Mesendoderm (in vitro differentiated cells): ENCODE data around the gene LRIG1.

Experiments
- DNase-seq: peaks from one replicate; pipeline ENCODE4 v3.0.0; 2013
- H2AK5ac ChIP-seq: 2 replicates; pipeline ENCODE4 v1.6.1; 2013; ENCODE audit warnings: low read length, inconsistent platforms
- H2BK120ac ChIP-seq: 2 replicates; pipeline ENCODE4 v1.6.1; 2013; ENCODE audit warnings: low read depth, mild to moderate bottlenecking, low read length, moderate library complexity, mixed read lengths
- H2BK15ac ChIP-seq: replicated peaks from 2 replicates; pipeline ENCODE4 v1.6.1; 2013; ENCODE audit warnings: low read depth, mild to moderate bottlenecking, moderate library complexity
- H2BK5ac ChIP-seq: 2 replicates; pipeline ENCODE4 v1.6.1; 2013; ENCODE audit warnings: low read length, inconsistent platforms
- H3K18ac ChIP-seq: 2 replicates; pipeline ENCODE4 v1.6.1; 2013; ENCODE audit warnings: mild to moderate bottlenecking, low read length, mixed read lengths
- H3K23ac ChIP-seq: one replicate; pipeline ENCODE4 v1.6.1; 2013; ENCODE audit warnings: low read length
- H3K27ac ChIP-seq: 2 replicates; pipeline ENCODE4 v1.5.1; 2013; ENCODE audit warnings: low read depth, mild to moderate bottlenecking, inconsistent platforms, low read length, moderate library complexity
- H3K27me3 ChIP-seq: 2 replicates; pipeline ENCODE4 v1.6.1; 2013; ENCODE audit warnings: low read length, control low read depth, mild to moderate bottlenecking, inconsistent platforms; ENCODE audit not compliant: insufficient read depth, poor library complexity
- H3K36me3 ChIP-seq: 2 replicates; pipeline ENCODE4 v1.6.1; 2013; ENCODE audit warnings: low read length, inconsistent platforms; ENCODE audit not compliant: control insufficient read depth, insufficient read depth
- H3K4ac ChIP-seq: one replicate; pipeline ENCODE4 v1.6.1; 2013; ENCODE audit warnings: low read depth, mild to moderate bottlenecking, low read length, moderate library complexity
- H3K4me1 ChIP-seq: 2 replicates; pipeline ENCODE4 v1.6.1; 2013; ENCODE audit warnings: low read depth, low read length, inconsistent platforms; ENCODE audit not compliant: control insufficient read depth
- H3K4me2 ChIP-seq: 2 replicates; pipeline ENCODE4 v1.6.1; 2013; ENCODE audit warnings: low read length
- H3K4me3 ChIP-seq: 2 replicates; pipeline ENCODE4 v1.5.1; 2013; ENCODE audit warnings: mild to moderate bottlenecking, low read length
- H3K56ac ChIP-seq: one replicate; pipeline ENCODE4 v1.6.1; 2013; ENCODE audit warnings: low read length
- H3K79me1 ChIP-seq: 2 replicates; pipeline ENCODE4 v1.6.1; 2013; ENCODE audit warnings: low read length, inconsistent platforms
- H3K79me2 ChIP-seq: 2 replicates; pipeline ENCODE4 v1.6.1; 2013; ENCODE audit warnings: mild to moderate bottlenecking, low read length; ENCODE audit not compliant: control insufficient read depth, insufficient read depth
- H3K9ac ChIP-seq: 2 replicates; pipeline ENCODE4 v1.6.1; 2013; ENCODE audit warnings: low read length, inconsistent platforms
- H4K5ac ChIP-seq: one replicate; pipeline ENCODE4 v1.6.1; 2013; ENCODE audit warnings: low read length
- H4K8ac ChIP-seq: one replicate; pipeline ENCODE4 v1.6.1; 2013; ENCODE audit warnings: low read depth, mild to moderate bottlenecking, control low read depth, low read length, moderate library complexity
- WGBS: extraction: QIAGEN DNeasy Blood & Tissue Kit; methylation state at CpG from one replicate; pipeline ENCODE4 v1.1.7; 2013; ENCODE audit warnings: low lambda C conversion rate, missing lambda C conversion rate; ENCODE audit not compliant: insufficient coverage; ENCODE audit errors: extremely low coverage; 5-methylcytosine and 5-hydroxymethylcytosine counted together

Gene LRIG1

GRCh38 chr3:66502981-66503380 lies 2.2 kb upstream of the LRIG1 start:
- Histone ChIP-seq H3K36me3 (no peaks in the 10 kb centered on the region), H4K8ac (no peak overlapping the region), H3K23ac (no peak overlapping the region), H3K27me3 (no peaks in the 10 kb centered on the region), H3K18ac (no peak overlapping the region), H3K79me2 (peaks cover 16% of the 10 kb centered on the region), H3K4me3 (no peak overlapping the region), H2BK15ac (no peak overlapping the region), H3K4me2 (no peak overlapping the region), H3K79me1 (peaks cover 5% of the 10 kb centered on the region), H3K9ac (no peak overlapping the region), H2BK120ac (no peak overlapping the region), H2AK5ac (no peak overlapping the region), H3K4ac (no peak overlapping the region), H3K4me1 (peaks cover 3% of the 10 kb centered on the region), H3K56ac (no peak overlapping the region), H3K27ac (no peak overlapping the region), H2BK5ac (no peak overlapping the region), H4K5ac (no peak overlapping the region)
- no CpG with 5 or more reads among the region's 2 CpGs for WGBS
- DNase-seq = no peak

- peaks cover 16% of the 10 kb centered on the region for H3K79me2 ChIP-seq
- H3K4me3 ChIP-seq = no peak overlapping the region
- no peak overlapping the region for H3K27ac ChIP-seq
- DNase-seq = no peak
- no peak overlapping the region for H2BK5ac ChIP-seq
- H4K8ac ChIP-seq = no peak overlapping the region
- H3K9ac ChIP-seq = no peak overlapping the region
- H3K4me2 ChIP-seq = no peak overlapping the region
- peaks cover 5% of the 10 kb centered on the region for H3K79me1 ChIP-seq
- no peak overlapping the region for H3K18ac ChIP-seq
- H3K27me3 ChIP-seq = no peaks in the 10 kb centered on the region
- no peak overlapping the region for H3K23ac ChIP-seq
- peaks cover 3% of the 10 kb centered on the region for H3K4me1 ChIP-seq
- H4K5ac ChIP-seq = no peak overlapping the region
- WGBS = no CpG with 5 or more reads among the region's 6 CpGs
- H2BK15ac ChIP-seq = no peak overlapping the region
- H2BK120ac ChIP-seq = no peak overlapping the region
- H3K56ac ChIP-seq = no peak overlapping the region
- no peaks in the 10 kb centered on the region for H3K36me3 ChIP-seq
- H3K4ac ChIP-seq = no peak overlapping the region
- H2AK5ac ChIP-seq = no peak overlapping the region
Measured at GRCh38 chr3:66502245-66502874, 1.5 kb upstream of the LRIG1 start.

- H3K36me3 ChIP-seq = no peaks in the 10 kb centered on the region
- H3K4me3 ChIP-seq = peak overlapping the region; percentile 13
- H4K8ac ChIP-seq = no peak overlapping the region
- DNase-seq = no peak
- peaks cover 6% of the 10 kb centered on the region for H3K4me1 ChIP-seq
- peak overlapping the region; percentile 16 for H3K9ac ChIP-seq
- no peak overlapping the region for H3K23ac ChIP-seq
- H3K4ac ChIP-seq = no peak overlapping the region
- no peaks in the 10 kb centered on the region for H3K27me3 ChIP-seq
- peak overlapping the region; percentile 18 for H3K4me2 ChIP-seq
- peak overlapping the region; percentile 35 for H3K56ac ChIP-seq
- H2AK5ac ChIP-seq = no peak overlapping the region
- peaks cover 19% of the 10 kb centered on the region for H3K79me2 ChIP-seq
- H4K5ac ChIP-seq = no peak overlapping the region
- H2BK5ac ChIP-seq = no peak overlapping the region
- peaks cover 7% of the 10 kb centered on the region for H3K79me1 ChIP-seq
- H2BK15ac ChIP-seq = no peak overlapping the region
- H2BK120ac ChIP-seq = no peak overlapping the region
- no peak overlapping the region for H3K27ac ChIP-seq
- WGBS = no CpG with 5 or more reads among the region's 20 CpGs
- peak overlapping the region; percentile 35 for H3K18ac ChIP-seq
Measured at GRCh38 chr3:66501483-66502244, 842 bp upstream of the LRIG1 start.

DNA sequence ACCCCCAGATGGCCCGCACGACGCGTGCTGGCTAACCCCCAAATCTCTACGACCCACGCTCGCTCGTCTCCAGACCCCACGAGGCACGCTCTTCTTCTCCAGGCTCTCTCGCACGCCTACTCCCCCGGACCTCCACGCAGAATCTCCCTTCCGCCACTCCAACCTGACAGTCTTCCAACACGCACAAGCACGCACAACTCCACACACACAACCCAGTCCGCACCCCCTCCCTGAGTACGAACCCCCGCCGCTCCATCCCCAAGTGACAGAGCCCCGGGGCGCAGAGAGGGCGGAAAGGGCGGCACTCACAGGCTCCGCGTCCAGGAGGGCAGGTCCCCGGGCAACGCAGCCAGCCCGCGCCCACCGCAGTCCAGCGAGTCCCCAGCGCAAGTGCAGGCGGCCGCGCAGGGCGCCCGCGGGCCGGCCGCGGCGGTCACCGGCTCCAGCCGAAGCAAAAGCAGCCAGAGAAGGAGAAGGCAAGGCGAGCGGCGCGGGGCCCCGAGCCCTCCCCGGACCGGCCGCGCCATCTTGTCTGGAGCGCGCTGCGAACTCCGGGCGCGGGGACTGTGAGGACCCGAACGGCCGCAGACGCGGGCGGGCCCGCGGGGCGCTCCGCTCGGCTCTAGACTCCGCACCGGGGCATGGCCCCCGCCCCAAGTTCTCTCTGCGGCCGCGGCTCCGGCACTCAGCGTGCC lies 794 bp downstream of the LRIG1 start:
- Histone ChIP-seq H3K4me1 (peaks cover 10% of the 10 kb centered on the region), H3K27me3 (no peaks in the 10 kb centered on the region), H2BK15ac (peak overlapping the region; percentile 10), H3K4ac (peak overlapping the region; percentile 90), H2BK5ac (no peak overlapping the region), H2AK5ac (no peak overlapping the region), H2BK120ac (no peak overlapping the region), H3K4me3 (peak overlapping the region; percentile 90), H3K79me2 (peaks cover 24% of the 10 kb centered on the region), H4K8ac (no peak overlapping the region), H3K56ac (peak overlapping the region; percentile 99), H3K79me1 (peaks cover 13% of the 10 kb centered on the region), H4K5ac (no peak overlapping the region), H3K36me3 (no peaks in the 10 kb centered on the region), H3K9ac (peak overlapping the region; percentile 95), H3K23ac (no peak overlapping the region), H3K4me2 (peak overlapping the region; percentile 80), H3K18ac (peak overlapping the region; percentile 97), H3K27ac (peak overlapping the region; percentile 77)
- no peak for DNase-seq
- WGBS = no CpG with 5 or more reads among the region's 80 CpGs

DNA sequence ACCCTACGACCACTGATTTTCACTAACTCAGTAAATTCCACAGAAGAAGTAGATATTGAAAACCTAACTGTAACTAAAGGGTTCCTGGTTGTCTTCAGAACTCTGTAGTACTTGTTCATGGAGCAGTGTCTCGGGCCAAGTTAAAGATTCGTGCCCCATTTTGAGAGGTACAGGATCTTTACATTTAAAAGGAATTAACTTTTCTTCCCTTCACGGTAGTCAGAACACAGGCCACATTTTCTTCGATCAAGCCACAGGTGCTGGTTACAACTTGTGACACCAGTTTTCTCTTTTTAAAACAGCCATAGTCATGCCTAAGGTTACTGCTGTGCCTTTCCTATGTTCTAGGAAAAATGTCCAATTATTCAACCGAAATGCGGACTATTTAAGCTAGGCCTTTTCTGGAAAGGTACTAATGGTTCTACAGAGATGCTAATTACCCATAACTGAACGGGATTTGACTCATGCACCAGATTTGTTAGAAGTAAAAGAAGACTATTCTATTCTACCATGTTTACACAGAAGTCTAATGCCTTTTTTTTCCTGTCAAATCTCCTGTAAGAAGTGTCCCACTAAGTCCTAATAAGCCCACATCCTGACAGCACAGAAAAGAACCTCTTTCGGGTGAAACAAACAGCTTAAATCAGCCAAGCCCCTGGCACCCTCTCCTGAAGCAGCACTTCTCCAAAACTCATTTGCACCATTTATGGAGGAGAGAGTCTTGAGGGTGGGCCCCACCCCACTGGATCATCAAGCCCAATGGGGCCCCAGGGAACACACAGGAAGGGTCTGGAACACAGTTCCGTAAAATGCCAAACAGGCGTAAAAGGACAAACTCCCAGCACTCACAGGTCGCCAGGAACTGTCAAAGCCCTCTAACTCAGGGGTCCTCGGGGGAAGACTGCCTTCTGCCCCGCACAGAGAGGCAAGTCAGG lies 1.9 kb downstream of the LRIG1 start:
- H3K27ac ChIP-seq = no peak overlapping the region

More for the DNA sequence above, 1.9 kb downstream of the LRIG1 start:
- Histone ChIP-seq H4K8ac (no peak overlapping the region), H3K4me2 (peak overlapping the region; percentile 78), H3K27me3 (no peaks in the 10 kb centered on the region), H3K23ac (no peak overlapping the region), H3K79me1 (peaks cover 15% of the 10 kb centered on the region), H2BK120ac (no peak overlapping the region), H3K9ac (peak overlapping the region; percentile 95), H2AK5ac (no peak overlapping the region), H2BK15ac (no peak overlapping the region), H3K4me3 (peak overlapping the region; percentile 90), H4K5ac (no peak overlapping the region), H3K79me2 (peaks cover 28% of the 10 kb centered on the region), H3K36me3 (no peaks in the 10 kb centered on the region), H3K56ac (peak overlapping the region; percentile 82), H3K18ac (no peak overlapping the region), H3K4ac (no peak overlapping the region), H3K4me1 (peaks cover 15% of the 10 kb centered on the region), H2BK5ac (no peak overlapping the region)
- no CpG with 5 or more reads among the region's 14 CpGs for WGBS
- no peak for DNase-seq
